ENCODE measurements around the gene KIF1A.

GRCh38 chr2:240762249-240762648, 57.8 kb downstream of the KIF1A start:
- TF ChIP-seq, protein P1, sequence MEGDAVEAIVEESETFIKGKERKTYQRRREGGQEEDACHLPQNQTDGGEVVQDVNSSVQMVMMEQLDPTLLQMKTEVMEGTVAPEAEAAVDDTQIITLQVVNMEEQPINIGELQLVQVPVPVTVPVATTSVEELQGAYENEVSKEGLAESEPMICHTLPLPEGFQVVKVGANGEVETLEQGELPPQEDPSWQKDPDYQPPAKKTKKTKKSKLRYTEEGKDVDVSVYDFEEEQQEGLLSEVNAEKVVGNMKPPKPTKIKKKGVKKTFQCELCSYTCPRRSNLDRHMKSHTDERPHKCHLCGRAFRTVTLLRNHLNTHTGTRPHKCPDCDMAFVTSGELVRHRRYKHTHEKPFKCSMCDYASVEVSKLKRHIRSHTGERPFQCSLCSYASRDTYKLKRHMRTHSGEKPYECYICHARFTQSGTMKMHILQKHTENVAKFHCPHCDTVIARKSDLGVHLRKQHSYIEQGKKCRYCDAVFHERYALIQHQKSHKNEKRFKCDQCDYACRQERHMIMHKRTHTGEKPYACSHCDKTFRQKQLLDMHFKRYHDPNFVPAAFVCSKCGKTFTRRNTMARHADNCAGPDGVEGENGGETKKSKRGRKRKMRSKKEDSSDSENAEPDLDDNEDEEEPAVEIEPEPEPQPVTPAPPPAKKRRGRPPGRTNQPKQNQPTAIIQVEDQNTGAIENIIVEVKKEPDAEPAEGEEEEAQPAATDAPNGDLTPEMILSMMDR (IDR thresholded peaks at IDR 0.05; ENCODE audit: poor library complexity, severe bottlenecking), result no peak
- TF ChIP-seq POLR2AphosphoS5 (IDR thresholded peaks at IDR 0.05) (no peak), EP300 (conservative IDR thresholded peaks at IDR 0.05; ENCODE audit: poor library complexity, severe bottlenecking) (no peak), EZH2 (IDR thresholded peaks at IDR 0.05; ENCODE audit: borderline replicate concordance, insufficient read depth, low read length, poor library complexity, severe bottlenecking) (no peak), RAD21 (conservative IDR thresholded peaks at IDR 0.05) (no peak), MXI1 (conservative IDR thresholded peaks at IDR 0.05; ENCODE audit: poor library complexity, severe bottlenecking) (no peak), SMC3 (conservative IDR thresholded peaks at IDR 0.05; ENCODE audit: poor library complexity) (no peak), TAF1 (IDR thresholded peaks at IDR 0.05; ENCODE audit: low read depth) (no peak)
- TF ChIP-seq, protein P2, sequence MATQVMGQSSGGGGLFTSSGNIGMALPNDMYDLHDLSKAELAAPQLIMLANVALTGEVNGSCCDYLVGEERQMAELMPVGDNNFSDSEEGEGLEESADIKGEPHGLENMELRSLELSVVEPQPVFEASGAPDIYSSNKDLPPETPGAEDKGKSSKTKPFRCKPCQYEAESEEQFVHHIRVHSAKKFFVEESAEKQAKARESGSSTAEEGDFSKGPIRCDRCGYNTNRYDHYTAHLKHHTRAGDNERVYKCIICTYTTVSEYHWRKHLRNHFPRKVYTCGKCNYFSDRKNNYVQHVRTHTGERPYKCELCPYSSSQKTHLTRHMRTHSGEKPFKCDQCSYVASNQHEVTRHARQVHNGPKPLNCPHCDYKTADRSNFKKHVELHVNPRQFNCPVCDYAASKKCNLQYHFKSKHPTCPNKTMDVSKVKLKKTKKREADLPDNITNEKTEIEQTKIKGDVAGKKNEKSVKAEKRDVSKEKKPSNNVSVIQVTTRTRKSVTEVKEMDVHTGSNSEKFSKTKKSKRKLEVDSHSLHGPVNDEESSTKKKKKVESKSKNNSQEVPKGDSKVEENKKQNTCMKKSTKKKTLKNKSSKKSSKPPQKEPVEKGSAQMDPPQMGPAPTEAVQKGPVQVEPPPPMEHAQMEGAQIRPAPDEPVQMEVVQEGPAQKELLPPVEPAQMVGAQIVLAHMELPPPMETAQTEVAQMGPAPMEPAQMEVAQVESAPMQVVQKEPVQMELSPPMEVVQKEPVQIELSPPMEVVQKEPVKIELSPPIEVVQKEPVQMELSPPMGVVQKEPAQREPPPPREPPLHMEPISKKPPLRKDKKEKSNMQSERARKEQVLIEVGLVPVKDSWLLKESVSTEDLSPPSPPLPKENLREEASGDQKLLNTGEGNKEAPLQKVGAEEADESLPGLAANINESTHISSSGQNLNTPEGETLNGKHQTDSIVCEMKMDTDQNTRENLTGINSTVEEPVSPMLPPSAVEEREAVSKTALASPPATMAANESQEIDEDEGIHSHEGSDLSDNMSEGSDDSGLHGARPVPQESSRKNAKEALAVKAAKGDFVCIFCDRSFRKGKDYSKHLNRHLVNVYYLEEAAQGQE (IDR thresholded peaks at IDR 0.05; ENCODE audit: borderline replicate concordance), result no peak
